Activated naive CD8-positive, alpha-beta T cell (primary cell): ENCODE measurements around the gene PTPRN2.

Experiments
- H3K27ac Mint-ChIP-seq: one replicate; pipeline ENCODE4 v1.8.0; 2021; ENCODE audit warnings: mixed read lengths
- H3K27me3 Mint-ChIP-seq: one replicate; pipeline ENCODE4 v1.8.0; 2021; ENCODE audit warnings: mixed read lengths
- H3K36me3 Mint-ChIP-seq: one replicate; pipeline ENCODE4 v1.8.0; 2021; ENCODE audit warnings: mixed read lengths
- H3K4me1 Mint-ChIP-seq: one replicate; pipeline ENCODE4 v1.8.0; 2021; ENCODE audit warnings: low read depth, mixed read lengths
- H3K4me3 Mint-ChIP-seq: one replicate; pipeline ENCODE4 v1.8.0; 2021; ENCODE audit warnings: mild to moderate bottlenecking, mixed read lengths
- H3K9me3 Mint-ChIP-seq: one replicate; pipeline ENCODE4 v1.8.0; 2021; ENCODE audit warnings: low read depth, mixed read lengths

PTPRN2 gene

GRCh38 chr7:157637216-157637949, 950.2 kb downstream of the PTPRN2 start:
- H3K27me3 Mint-ChIP-seq: peaks cover 8% of the 10 kb centered on the region
- no peak overlapping the region for H3K4me3 Mint-ChIP-seq
- H3K36me3 Mint-ChIP-seq: peaks cover 5% of the 10 kb centered on the region
- H3K4me1 Mint-ChIP-seq: no peaks in the 10 kb centered on the region
- no peak overlapping the region for H3K27ac Mint-ChIP-seq
- peaks cover 6% of the 10 kb centered on the region for H3K9me3 Mint-ChIP-seq

DNA sequence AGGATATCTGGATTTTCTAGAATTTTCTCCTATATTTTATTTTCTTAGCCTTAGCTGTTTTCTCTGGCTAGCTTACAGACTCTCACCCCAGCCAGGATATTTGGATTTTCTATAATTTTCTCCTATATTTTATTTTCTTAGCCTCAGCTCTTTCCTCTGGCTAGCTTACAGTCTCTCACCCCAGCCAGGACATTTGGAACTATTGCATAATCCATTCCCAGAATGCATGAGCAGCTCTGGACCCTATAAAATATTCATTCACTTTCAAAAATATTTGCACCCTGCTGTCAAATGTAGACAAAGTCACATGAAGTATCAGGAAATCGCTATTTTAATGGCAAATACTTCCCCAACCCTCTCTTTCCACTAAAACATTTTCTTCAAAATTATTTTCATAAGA, 952.0 kb downstream of the PTPRN2 start:
- H3K27ac Mint-ChIP-seq: no peak overlapping the region
- peaks cover 5% of the 10 kb centered on the region for H3K36me3 Mint-ChIP-seq
- peaks cover 11% of the 10 kb centered on the region for H3K27me3 Mint-ChIP-seq
- H3K4me1 Mint-ChIP-seq: no peaks in the 10 kb centered on the region
- peaks cover 6% of the 10 kb centered on the region for H3K9me3 Mint-ChIP-seq
- no peak overlapping the region for H3K4me3 Mint-ChIP-seq

- Mint-ChIP-seq H3K9me3 (peaks cover 4% of the 10 kb centered on the region), H3K27me3 (peaks cover 11% of the 10 kb centered on the region), H3K27ac (no peak overlapping the region), H3K4me3 (no peak overlapping the region), H3K36me3 (peaks cover 4% of the 10 kb centered on the region), H3K4me1 (no peaks in the 10 kb centered on the region)
Observed at GRCh38 chr7:157635148-157635500, 952.5 kb downstream of the PTPRN2 start.

- Mint-ChIP-seq H3K36me3 (no peaks in the 10 kb centered on the region), H3K9me3 (no peaks in the 10 kb centered on the region), H3K4me1 (no peaks in the 10 kb centered on the region), H3K27ac (no peak overlapping the region), H3K4me3 (no peak overlapping the region), H3K27me3 (peaks cover 11% of the 10 kb centered on the region)
Observed at GRCh38 chr7:157634401-157635147, 953.0 kb downstream of the PTPRN2 start.

- Mint-ChIP-seq H3K4me1 (peaks cover 7% of the 10 kb centered on the region), H3K36me3 (no peaks in the 10 kb centered on the region), H3K27me3 (peaks cover 13% of the 10 kb centered on the region), H3K4me3 (no peak overlapping the region), H3K27ac (no peak overlapping the region), H3K9me3 (no peaks in the 10 kb centered on the region)
Observed at GRCh38 chr7:157633465-157634185, 954.0 kb downstream of the PTPRN2 start.

DNA sequence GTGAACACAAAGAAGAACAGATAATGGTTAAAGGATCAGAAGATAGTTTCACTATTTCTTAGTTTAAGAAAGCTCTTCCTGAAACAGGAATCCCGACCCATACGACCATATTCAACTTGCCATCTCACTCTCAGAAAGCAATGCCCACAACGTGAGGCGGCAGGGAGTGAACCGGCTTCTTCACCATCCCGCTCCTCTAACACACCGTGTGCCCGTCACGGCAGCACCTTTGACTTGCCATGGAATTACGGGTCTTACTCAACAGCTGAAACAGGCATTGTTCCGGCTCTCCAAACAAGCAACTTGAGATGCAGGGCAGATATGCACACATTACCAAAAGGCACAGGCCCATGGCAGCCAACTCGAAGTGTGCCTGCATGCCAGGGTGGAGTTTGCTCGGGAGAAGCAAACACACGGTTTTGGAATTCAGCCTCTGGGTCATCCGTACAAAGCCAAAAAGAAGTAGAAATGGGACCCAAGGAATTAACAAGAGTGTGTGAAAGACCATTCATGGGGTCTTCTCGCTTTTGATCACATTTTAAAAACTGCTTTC, 957.2 kb downstream of the PTPRN2 start:
- peaks cover 40% of the 10 kb centered on the region for H3K4me1 Mint-ChIP-seq
- no peak overlapping the region for H3K27ac Mint-ChIP-seq
- H3K36me3 Mint-ChIP-seq: no peaks in the 10 kb centered on the region
- H3K9me3 Mint-ChIP-seq: no peaks in the 10 kb centered on the region
- no peak overlapping the region for H3K4me3 Mint-ChIP-seq
- peaks cover 9% of the 10 kb centered on the region for H3K27me3 Mint-ChIP-seq

DNA sequence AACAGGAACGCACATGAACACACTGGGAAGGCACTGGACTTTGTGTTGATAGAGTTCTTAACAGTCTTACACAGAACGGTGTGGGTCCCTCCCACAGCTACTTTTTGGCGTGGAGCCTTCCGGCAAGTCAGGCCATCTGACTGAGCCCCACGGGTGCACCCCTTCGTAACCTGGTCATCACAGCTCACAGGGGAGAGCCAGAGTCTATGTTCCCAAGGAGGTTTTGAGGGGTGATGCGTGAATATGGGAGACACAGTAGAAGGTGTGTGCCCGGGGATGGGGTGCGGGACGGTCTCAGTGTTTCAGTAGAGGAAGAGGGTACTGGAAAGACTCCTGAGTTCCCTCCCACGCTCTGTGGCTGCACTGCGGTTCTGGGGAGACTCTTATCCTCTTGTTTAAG, 959.2 kb downstream of the PTPRN2 start:
- no peak overlapping the region for H3K27ac Mint-ChIP-seq

GRCh38 chr7:157627646-157628045, 960.0 kb downstream of the PTPRN2 start:
- Mint-ChIP-seq H3K27ac (no peak overlapping the region), H3K36me3 (no peaks in the 10 kb centered on the region), H3K9me3 (no peaks in the 10 kb centered on the region), H3K27me3 (peaks cover 5% of the 10 kb centered on the region), H3K4me1 (peaks cover 61% of the 10 kb centered on the region), H3K4me3 (no peak overlapping the region)

More for the DNA sequence above, 959.2 kb downstream of the PTPRN2 start:
- no peaks in the 10 kb centered on the region for H3K9me3 Mint-ChIP-seq
- H3K36me3 Mint-ChIP-seq: no peaks in the 10 kb centered on the region
- H3K4me3 Mint-ChIP-seq: no peak overlapping the region
- peaks cover 53% of the 10 kb centered on the region for H3K4me1 Mint-ChIP-seq
- peaks cover 5% of the 10 kb centered on the region for H3K27me3 Mint-ChIP-seq

DNA sequence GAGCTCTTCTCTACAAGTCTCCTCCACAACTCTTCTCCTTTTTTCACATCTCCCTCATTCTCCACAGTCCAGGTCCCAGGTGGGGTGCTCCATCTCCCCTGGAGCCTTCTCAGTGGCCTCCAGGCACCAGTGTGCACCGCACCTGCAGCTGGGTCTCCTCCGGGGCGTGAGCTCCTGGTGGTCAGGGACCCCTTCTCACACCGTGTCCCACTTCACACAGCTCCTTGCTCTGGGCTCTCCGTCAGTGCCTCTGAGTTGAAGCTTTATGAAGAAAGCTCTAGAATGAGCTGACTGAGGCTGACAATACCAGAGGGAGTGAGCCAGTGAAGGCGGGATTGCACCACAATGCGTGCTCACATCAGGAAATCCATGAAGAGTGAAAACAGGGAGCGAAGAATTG, 960.6 kb downstream of the PTPRN2 start:
- Mint-ChIP-seq H3K27ac (peak overlapping the region; percentile 30), H3K4me1 (peaks cover 66% of the 10 kb centered on the region), H3K27me3 (peaks cover 2% of the 10 kb centered on the region), H3K36me3 (no peaks in the 10 kb centered on the region), H3K4me3 (peak overlapping the region; percentile 63), H3K9me3 (no peaks in the 10 kb centered on the region)

- Mint-ChIP-seq H3K27me3 (peaks cover 2% of the 10 kb centered on the region), H3K36me3 (no peaks in the 10 kb centered on the region), H3K4me3 (peak overlapping the region; percentile 63), H3K9me3 (no peaks in the 10 kb centered on the region), H3K4me1 (peaks cover 74% of the 10 kb centered on the region), H3K27ac (no peak overlapping the region)
Observed at GRCh38 chr7:157625973-157626742, 961.5 kb downstream of the PTPRN2 start.

DNA sequence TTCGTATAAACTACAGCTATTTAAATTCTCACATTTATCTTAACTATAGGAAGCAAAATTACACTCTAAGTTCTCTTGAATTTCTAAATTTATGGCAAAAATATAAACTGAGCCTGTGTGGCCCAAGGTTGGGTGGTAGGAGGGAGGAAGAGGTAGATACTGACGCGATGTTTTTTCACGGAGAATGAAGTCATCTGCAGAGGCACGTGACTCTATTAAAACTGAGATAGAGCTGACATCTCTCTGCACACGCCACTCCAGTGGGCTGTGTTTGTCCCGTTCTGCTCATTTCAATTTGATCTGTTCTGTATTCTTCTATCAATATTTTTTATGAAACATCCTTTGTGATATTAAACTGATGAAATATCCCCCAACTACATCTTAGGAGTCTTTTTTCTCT, 964.1 kb downstream of the PTPRN2 start:
- H3K36me3 Mint-ChIP-seq: no peaks in the 10 kb centered on the region
- H3K4me1 Mint-ChIP-seq: peaks cover 66% of the 10 kb centered on the region
- H3K27me3 Mint-ChIP-seq: no peaks in the 10 kb centered on the region
- H3K9me3 Mint-ChIP-seq: no peaks in the 10 kb centered on the region
- no peak overlapping the region for H3K4me3 Mint-ChIP-seq
- H3K27ac Mint-ChIP-seq: no peak overlapping the region

DNA sequence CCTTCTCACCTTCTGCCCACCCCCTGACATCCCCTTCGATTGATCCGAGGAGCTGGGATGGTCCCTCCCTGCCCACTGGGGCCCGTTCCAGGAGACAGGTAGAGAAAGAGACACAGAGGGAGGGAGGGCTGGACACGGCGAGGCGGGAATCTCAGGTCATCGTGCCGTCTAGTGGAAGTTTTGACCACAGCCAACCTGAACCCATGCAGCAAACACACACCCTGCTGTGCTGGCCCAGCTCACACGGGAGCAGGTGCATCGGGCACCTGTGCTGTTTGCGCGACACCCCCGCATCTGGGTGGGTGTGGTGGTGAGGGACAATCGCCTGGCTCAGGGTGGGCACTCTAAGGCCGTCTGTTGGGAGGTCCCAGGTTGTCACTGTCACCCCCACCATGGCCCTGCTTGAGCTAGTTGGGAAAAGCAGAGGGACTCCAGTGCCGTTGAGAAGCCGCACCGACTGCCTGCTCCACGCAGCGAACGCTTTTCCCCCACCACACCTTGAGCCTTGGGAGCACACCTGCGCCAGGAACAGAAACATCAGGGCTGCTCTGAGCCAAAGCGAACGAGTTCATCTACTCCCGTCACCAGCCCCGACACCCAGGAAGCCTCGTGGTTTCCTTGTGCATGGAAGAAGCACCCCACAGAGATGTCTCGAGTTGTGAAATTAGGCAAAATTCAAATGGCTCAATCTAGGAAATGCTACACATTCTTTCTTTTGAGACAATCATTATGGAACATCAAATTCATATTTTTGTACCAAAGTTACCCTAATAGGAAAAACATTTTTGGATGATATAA, 965.0 kb downstream of the PTPRN2 start:
- no peak overlapping the region for H3K27ac Mint-ChIP-seq
- no peaks in the 10 kb centered on the region for H3K27me3 Mint-ChIP-seq
- H3K4me3 Mint-ChIP-seq: peak overlapping the region; percentile 47
- H3K9me3 Mint-ChIP-seq: no peaks in the 10 kb centered on the region
- H3K4me1 Mint-ChIP-seq: peaks cover 56% of the 10 kb centered on the region
- no peaks in the 10 kb centered on the region for H3K36me3 Mint-ChIP-seq

DNA sequence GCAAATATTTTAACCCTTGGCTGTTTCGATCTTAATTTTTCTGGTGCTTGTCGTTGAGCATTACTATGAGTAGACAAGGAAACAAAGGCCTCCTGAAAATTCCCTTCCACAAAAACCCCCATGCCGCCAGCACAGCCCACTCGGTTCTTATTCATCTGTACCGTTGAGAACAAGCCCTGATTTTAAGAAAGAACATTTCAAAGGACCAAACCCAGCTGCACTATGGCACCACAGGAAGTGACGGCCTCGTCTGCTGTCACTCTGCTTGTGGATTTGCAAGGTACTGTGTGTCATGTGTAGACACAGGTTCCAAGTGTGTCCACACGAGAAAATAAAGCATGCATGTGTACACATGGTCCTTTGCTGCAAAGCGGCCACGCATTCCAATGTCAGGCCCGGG, 965.6 kb downstream of the PTPRN2 start:
- Mint-ChIP-seq H3K4me3 (peak overlapping the region; percentile 47), H3K9me3 (no peaks in the 10 kb centered on the region), H3K27me3 (no peaks in the 10 kb centered on the region), H3K36me3 (no peaks in the 10 kb centered on the region), H3K4me1 (peaks cover 50% of the 10 kb centered on the region), H3K27ac (no peak overlapping the region)
